OCI-LY7 (cell line): ENCODE measurements around the gene OR2H1. TPM values are rescaled to one million over a fixed set of nuclear protein-coding genes. Genes with fewer than 3 reads are reported as not detected.

ENCODE experiments used
- BruUV-seq: library from RNA; stranded (reverse); fragments of 400-500 nt; replicated peaks from 2 replicates; lab custom pipeline; 2021; lab: Mats Ljungman, UMichigan
- CTCF ChIA-PET: fragments of 300-600 bp; sonication (Branson Sonifier 250); formaldehyde crosslinking; loops from one replicate; lab custom pipeline; 2022; ENCODE audit warnings: antibody characterized with exemption; ENCODE audit not compliant: unreplicated experiment; lab: Charles Lee
- POLR2A ChIA-PET: fragments of 300-600 bp; sonication (Branson Sonifier 250); formaldehyde crosslinking; loops from one replicate; lab custom pipeline; 2022; ENCODE audit warnings: antibody characterized with exemption; lab: Charles Lee
- DNase-seq: peaks from one replicate; pipeline ENCODE4 v3.0.0-alpha.2; 2015; ENCODE audit warnings: low spot score
- H2AFZ ChIP-seq: fragments of 200-600 bp; sonication (generic), shearing (Covaris generic); 2 replicates; pipeline ENCODE4 v1.6.1; 2014; ENCODE audit warnings: mild to moderate bottlenecking, antibody characterized with exemption, low read length, moderate library complexity
- H3K27ac ChIP-seq: fragments of 200-600 bp; sonication (generic); 2 replicates; pipeline ENCODE4 v1.5.1; 2014; ENCODE audit warnings: mixed run types, low read depth, mild to moderate bottlenecking, moderate library complexity, low read length, inconsistent platforms; ENCODE audit not compliant: poor library complexity, severe bottlenecking
- H3K36me3 ChIP-seq: fragments of 200-600 bp; sonication (generic); 2 replicates; pipeline ENCODE4 v1.6.1; 2014; ENCODE audit warnings: mild to moderate bottlenecking, antibody characterized with exemption, low read length, moderate library complexity, mixed read lengths; ENCODE audit not compliant: insufficient read depth
- H3K4me1 ChIP-seq: fragments of 200-600 bp; sonication (generic); 2 replicates; pipeline ENCODE4 v1.5.1; 2014; ENCODE audit warnings: mild to moderate bottlenecking, low read length; ENCODE audit not compliant: insufficient read depth, poor library complexity, severe bottlenecking
- H3K4me2 ChIP-seq: fragments of 200-600 bp; sonication (generic); 2 replicates; pipeline ENCODE4 v1.6.1; 2014; ENCODE audit warnings: mild to moderate bottlenecking, low read length
- H3K4me3 ChIP-seq: fragments of 200-600 bp; sonication (generic); 2 replicates; pipeline ENCODE4 v1.5.1; 2014; ENCODE audit warnings: mild to moderate bottlenecking, low read depth, low read length; ENCODE audit not compliant: poor library complexity, severe bottlenecking
- H3K79me2 ChIP-seq: fragments of 200-600 bp; sonication (generic); 2 replicates; pipeline ENCODE4 v1.6.1; 2016; ENCODE audit warnings: low read depth, mild to moderate bottlenecking, low read length, moderate library complexity, mixed read lengths; ENCODE audit not compliant: insufficient read depth
- H3K9me2 ChIP-seq: fragments of 200-600 bp; sonication (generic); 2 replicates; pipeline ENCODE4 v1.6.1; 2016; ENCODE audit warnings: mild to moderate bottlenecking, low read length, mixed read lengths; ENCODE audit not compliant: insufficient read depth
- H3K9me3 ChIP-seq: fragments of 200-600 bp; sonication (generic); 2 replicates; pipeline ENCODE4 v1.6.1; 2014; ENCODE audit warnings: mild to moderate bottlenecking, mixed run types, low read length, mixed read lengths
- H4K20me1 ChIP-seq: fragments of 200-600 bp; sonication (generic); 2 replicates; pipeline ENCODE4 v1.6.1; 2014; ENCODE audit warnings: mild to moderate bottlenecking, antibody characterized with exemption, low read length, moderate library complexity, mixed read lengths; ENCODE audit not compliant: insufficient read depth
- EZH2phosphoT487 ChIP-seq: fragments of 200-600 bp; sonication (generic); IDR thresholded peaks from 2 replicates; pipeline ENCODE4 v1.6.1; 2018; ENCODE audit warnings: low read depth, borderline replicate concordance, mild to moderate bottlenecking, mixed run types, antibody characterized with exemption, low read length, moderate library complexity, mixed read lengths
- intact Hi-C: fragments of 100-400 bp; cut with micrococcal nuclease; formaldehyde crosslinking; loops from one replicate; pipeline ENCODE4 v1.10.0; 2022; ENCODE audit not compliant: unreplicated experiment
- total RNA-seq, 2 experiments: library from RNA; depleted of rRNA in 1 of 2; stranded (reverse); fragments of >200 nt in 1 of 2; shearing (Covaris generic) in 1 of 2; gene quantifications; 2 replicates each; pipeline ENCODE4 v1.2.3, GENCODE V29; 2014 to 2022
- TF ChIP-seq, protein P1 (sequence below): fragments of 200-600 bp; sonication (generic); conservative IDR thresholded peaks from 2 replicates; pipeline ENCODE4 v1.5.1; 2014; ENCODE audit warnings: mild to moderate bottlenecking, antibody characterized with exemption, low read length, moderate library complexity, mixed read lengths

The OR2H1 gene
- total RNA-seq, 2 experiments from 2014 or later, result not detected

DNA sequence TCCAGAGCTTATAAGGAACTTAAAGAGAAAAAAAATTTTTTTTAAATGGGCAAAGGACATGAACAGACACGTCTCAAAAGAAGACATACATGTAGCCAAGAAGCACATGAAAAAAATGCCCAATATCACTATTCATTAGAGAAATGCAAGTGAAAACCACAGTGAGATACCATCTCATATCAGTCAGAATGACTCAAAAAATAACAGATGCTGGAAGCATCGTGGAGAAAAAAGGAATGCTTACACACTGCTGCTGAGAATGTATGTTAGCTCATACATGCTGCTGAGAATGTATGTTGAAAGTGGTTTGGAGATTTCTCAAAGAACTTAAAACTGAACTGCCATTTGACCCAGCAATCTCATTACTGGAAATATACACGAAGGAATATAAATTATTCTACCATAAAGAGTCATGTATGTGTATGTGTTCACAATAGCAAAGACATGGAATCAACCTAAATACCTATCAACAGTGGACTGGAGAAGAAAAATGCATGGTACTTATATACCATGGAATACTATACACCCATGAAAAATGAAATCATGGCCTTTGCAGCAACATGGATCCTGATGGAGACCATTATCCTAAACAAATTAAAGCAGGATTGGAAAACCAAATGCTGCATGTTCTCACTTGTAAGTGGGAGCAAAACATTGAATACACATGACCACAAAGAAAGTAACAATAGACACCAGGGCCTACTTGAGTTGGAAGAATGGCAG is 5.3 kb upstream of the OR2H1 start:
- no TSS peak for BruUV-seq
- CTCF ChIA-PET, result no interaction called here

GRCh38 chr6:29461021-29461814 is 4.3 kb downstream of the OR2H1 start:
- no peak overlapping the region for H3K4me2 ChIP-seq
- no peaks in the 10 kb centered on the region for H3K9me2 ChIP-seq
- no peaks in the 10 kb centered on the region for H4K20me1 ChIP-seq
- ChIA-PET POLR2A (interaction anchor here (0.6 kb wide), 1 partner anchor 587 kb away, joined by 3 read pairs; no protein-coding TSS in a partner anchor), CTCF (no interaction called here)
- H3K4me1 ChIP-seq, result no peaks in the 10 kb centered on the region
- DNase-seq, result no peak
- intact Hi-C loops, result no loop called here
- TF ChIP-seq, protein P1, sequence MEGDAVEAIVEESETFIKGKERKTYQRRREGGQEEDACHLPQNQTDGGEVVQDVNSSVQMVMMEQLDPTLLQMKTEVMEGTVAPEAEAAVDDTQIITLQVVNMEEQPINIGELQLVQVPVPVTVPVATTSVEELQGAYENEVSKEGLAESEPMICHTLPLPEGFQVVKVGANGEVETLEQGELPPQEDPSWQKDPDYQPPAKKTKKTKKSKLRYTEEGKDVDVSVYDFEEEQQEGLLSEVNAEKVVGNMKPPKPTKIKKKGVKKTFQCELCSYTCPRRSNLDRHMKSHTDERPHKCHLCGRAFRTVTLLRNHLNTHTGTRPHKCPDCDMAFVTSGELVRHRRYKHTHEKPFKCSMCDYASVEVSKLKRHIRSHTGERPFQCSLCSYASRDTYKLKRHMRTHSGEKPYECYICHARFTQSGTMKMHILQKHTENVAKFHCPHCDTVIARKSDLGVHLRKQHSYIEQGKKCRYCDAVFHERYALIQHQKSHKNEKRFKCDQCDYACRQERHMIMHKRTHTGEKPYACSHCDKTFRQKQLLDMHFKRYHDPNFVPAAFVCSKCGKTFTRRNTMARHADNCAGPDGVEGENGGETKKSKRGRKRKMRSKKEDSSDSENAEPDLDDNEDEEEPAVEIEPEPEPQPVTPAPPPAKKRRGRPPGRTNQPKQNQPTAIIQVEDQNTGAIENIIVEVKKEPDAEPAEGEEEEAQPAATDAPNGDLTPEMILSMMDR, result no peak
- no peak for TF ChIP-seq EZH2phosphoT487
- H3K27ac ChIP-seq, result no peak overlapping the region
- H3K79me2 ChIP-seq, result no peaks in the 10 kb centered on the region
- H3K4me3 ChIP-seq, result no peak overlapping the region
- no peak overlapping the region for H2AFZ ChIP-seq
- no peaks in the 10 kb centered on the region for H3K36me3 ChIP-seq
- no TSS peak for BruUV-seq
- no peaks in the 10 kb centered on the region for H3K9me3 ChIP-seq

More for the DNA sequence above, 5.3 kb upstream of the OR2H1 start:
- POLR2A ChIA-PET, result no interaction called here
- Histone ChIP-seq H4K20me1 (no peaks in the 10 kb centered on the region), H2AFZ (no peak overlapping the region), H3K79me2 (no peaks in the 10 kb centered on the region), H3K9me3 (no peaks in the 10 kb centered on the region), H3K27ac (no peak overlapping the region), H3K4me3 (no peak overlapping the region), H3K4me2 (no peak overlapping the region), H3K4me1 (no peaks in the 10 kb centered on the region), H3K36me3 (no peaks in the 10 kb centered on the region), H3K9me2 (no peaks in the 10 kb centered on the region)
- DNase-seq, result no peak
- intact Hi-C loops, result no loop called here
- TF ChIP-seq, protein P1, result no peak
- TF ChIP-seq EZH2phosphoT487, result no peak
